Prostate gland (tissue), 2 donors: ENCODE data around the gene DCP1A.

Experiments used
- CTCF ChIP-seq, 4 experiments: fragments of 200-600 bp in 2 of 4; fragments of 450-650 bp in 2 of 4; sonication (generic) in 2 of 4; IDR thresholded peaks; 1 replicate in 3 of 4; 2 replicates in 1 of 4; pipeline ENCODE4 v1.5.1; 2016 to 2019; ENCODE audit warnings: antibody characterized with exemption in 4 of 4, mild to moderate bottlenecking in 2 of 4, moderate library complexity in 2 of 4
- POLR2A ChIP-seq: fragments of 450-650 bp; IDR thresholded peaks from one replicate; pipeline ENCODE4 v1.6.1; 2016; ENCODE audit warnings: antibody characterized with exemption, mild to moderate bottlenecking

GRCh38 chr3:53255775-53256703 is 91.3 kb downstream of the DCP1A start, which contains the start of gene TKT:
- TF ChIP-seq CTCF (IDR thresholded peaks at IDR 0.05): no peak
- peak; percentile 73 for TF ChIP-seq POLR2A
